Mammary epithelial cell (primary cell): ENCODE results near the gene MMAB.

ENCODE experiments used
- CTCF ChIP-seq, 2 donors: IDR thresholded peaks in 1 of 2; conservative IDR thresholded peaks in 1 of 2; 2 replicates each; pipeline ENCODE4 v1.5.1; 2011 to 2012; ENCODE audit warnings: inconsistent platforms in 2 of 2, low read length in 2 of 2, mild to moderate bottlenecking in 2 of 2, control low read depth in 1 of 2, low read depth in 1 of 2; ENCODE audit not compliant: insufficient read depth in 1 of 2; ENCODE audit errors: extremely low read depth in 1 of 2
- EZH2 ChIP-seq: IDR thresholded peaks from 2 replicates; pipeline ENCODE4 v1.6.1; 2012; ENCODE audit warnings: low read length, inconsistent platforms, borderline replicate concordance

GRCh38 chr12:109554761-109555160 is 18.5 kb downstream of the MMAB start:
- TF ChIP-seq CTCF (conservative IDR thresholded peaks at IDR 0.05 in 1 of 2, IDR thresholded peaks at IDR 0.05 in 1 of 2; ENCODE audit: extremely low read depth in 1 of 2, insufficient read depth in 1 of 2, low read depth in 1 of 2, low read length in 2 of 2): no peak
- no peak for TF ChIP-seq EZH2
